Tibial nerve (tissue), 4 donors: ENCODE results near the gene RETREG1. TPM values are rescaled to one million over a fixed set of nuclear protein-coding genes. Genes with fewer than 3 reads are reported as not detected.

Source experiments
- DNase-seq, 2 donors: peaks; one replicate each; pipeline ENCODE4 v3.0.0-alpha.2; 2019; ENCODE audit warnings: low spot score in 2 of 2
- H3K27ac ChIP-seq, 4 donors: fragments of 200-600 bp; sonication (generic) in 3 of 4; one replicate each; pipeline ENCODE4 v1.5.1; 2017 to 2019; ENCODE audit warnings: mild to moderate bottlenecking in 1 of 4
- H3K27me3 ChIP-seq, 2 donors: fragments of 200-600 bp; sonication (generic) in 1 of 2; one replicate each; pipeline versions ENCODE4 v1.5.1 to v1.6.0; 2017 to 2019
- H3K36me3 ChIP-seq, 3 donors: fragments of 200-600 bp; sonication (generic); one replicate each; pipeline ENCODE4 v1.5.1; 2018 to 2019
- H3K4me1 ChIP-seq, 4 donors: fragments of 200-600 bp; sonication (generic) in 3 of 4; one replicate each; pipeline ENCODE4 v1.5.1; 2017 to 2019
- H3K4me3 ChIP-seq, 4 donors: fragments of 200-600 bp; sonication (generic) in 3 of 4; one replicate each; pipeline ENCODE4 v1.5.1; 2017 to 2019; ENCODE audit warnings: mild to moderate bottlenecking in 1 of 4, moderate library complexity in 1 of 4
- H3K9me3 ChIP-seq, 4 donors: fragments of 200-600 bp; sonication (generic) in 3 of 4; one replicate each; pipeline ENCODE4 v1.5.1; 2017 to 2019
- CTCF ChIP-seq, 5 experiments: fragments of 200-600 bp in 3 of 5; fragments of 450-650 bp in 2 of 5; sonication (generic) in 3 of 5; IDR thresholded peaks; one replicate each; pipeline ENCODE4 v1.5.1; 2016 to 2019; ENCODE audit warnings: antibody characterized with exemption in 5 of 5, mild to moderate bottlenecking in 3 of 5, moderate library complexity in 2 of 5
- EP300 ChIP-seq, 2 donors: sonication (generic); formaldehyde crosslinking; IDR thresholded peaks; one replicate each; pipeline ENCODE4 v1.6.1; 2017; ENCODE audit warnings: antibody characterized with exemption in 2 of 2, mild to moderate bottlenecking in 1 of 2
- POLR2A ChIP-seq, 2 donors: fragments of 450-650 bp; IDR thresholded peaks; one replicate each; pipeline ENCODE4 v1.6.1; 2017; ENCODE audit warnings: antibody characterized with exemption in 2 of 2, mild to moderate bottlenecking in 2 of 2, moderate library complexity in 2 of 2
- whole genome bisulfite sequencing, 2 donors: methylation state at CpG; one replicate each; pipeline ENCODE4 v1.1.5; 2018; 5-methylcytosine and 5-hydroxymethylcytosine counted together
- total RNA-seq, 4 donors: library from RNA; depleted of rRNA; stranded (reverse); fragments of >200 nt; gene quantifications; one replicate each; pipeline ENCODE4 v1.1.0, GENCODE V29; 2016

RETREG1 gene
- total RNA-seq, 4 donors from 2014 or later, result 57.5 to 90.9 (median 77.0) TPM

DNA sequence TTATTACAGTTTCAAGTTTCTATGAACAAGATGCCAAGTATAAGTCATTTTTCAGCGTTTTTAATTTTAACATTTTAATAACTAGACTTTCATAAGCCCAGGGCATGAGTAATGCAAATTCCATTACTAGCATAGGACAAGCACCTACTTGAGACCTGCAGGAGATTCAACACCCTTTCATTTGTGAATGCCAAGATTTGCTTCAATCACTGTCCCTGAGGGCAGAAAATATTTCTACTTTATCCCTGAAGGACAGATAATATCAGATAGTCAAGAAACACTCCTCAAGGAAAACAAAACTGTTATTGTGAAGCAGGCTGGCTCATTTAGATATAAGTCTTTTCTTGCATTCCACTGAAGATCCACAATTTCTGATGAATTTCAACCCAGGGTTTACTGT lies 123.5 kb downstream of the RETREG1 start:
- H3K4me3 ChIP-seq, result no peak overlapping the region
- WGBS, 2 donors, result 51 to 73% methylated on average over 1 of the region's 1 CpG

GRCh38 chr5:16492398-16493140 lies 124.2 kb downstream of the RETREG1 start:
- H3K4me1 ChIP-seq, result peaks cover 0 to 10% (median 2%) of the 10 kb centered on the region in 4 donors
- no peaks in the 10 kb centered on the region for H3K36me3 ChIP-seq
- H3K27me3 ChIP-seq, result no peaks in the 10 kb centered on the region
- H3K27ac ChIP-seq, result no peak overlapping the region
- no peak for TF ChIP-seq EP300 (IDR thresholded peaks at IDR 0.05)
- TF ChIP-seq CTCF (IDR thresholded peaks at IDR 0.05), result no peak
- no peak for TF ChIP-seq POLR2A (IDR thresholded peaks at IDR 0.05)
- 67 to 68% methylated on average over 10 of the region's 10 CpGs for WGBS, 2 donors
- H3K9me3 ChIP-seq, result peaks cover 0 to 19% (median 1%) of the 10 kb centered on the region in 4 donors
- H3K4me3 ChIP-seq, result no peak overlapping the region
- no peak for DNase-seq

More for the DNA sequence above, 123.5 kb downstream of the RETREG1 start:
- no peaks in the 10 kb centered on the region for H3K27me3 ChIP-seq
- no peak for DNase-seq
- TF ChIP-seq EP300 (IDR thresholded peaks at IDR 0.05) (no peak), CTCF (IDR thresholded peaks at IDR 0.05) (no peak), POLR2A (IDR thresholded peaks at IDR 0.05) (no peak)
- H3K27ac ChIP-seq, result no peak overlapping the region
- peaks cover 0 to 19% (median 1%) of the 10 kb centered on the region in 4 donors for H3K9me3 ChIP-seq
- H3K36me3 ChIP-seq, result no peaks in the 10 kb centered on the region
- peaks cover 0 to 10% (median 2%) of the 10 kb centered on the region in 4 donors for H3K4me1 ChIP-seq

GRCh38 chr5:16490911-16491310 lies 125.9 kb downstream of the RETREG1 start:
- no peak for TF ChIP-seq CTCF (IDR thresholded peaks at IDR 0.05)
- TF ChIP-seq POLR2A (IDR thresholded peaks at IDR 0.05), result no peak
- no peak for TF ChIP-seq EP300 (IDR thresholded peaks at IDR 0.05)
- 81 to 82% methylated on average over 8 of the region's 8 CpGs for WGBS, 2 donors

GRCh38 chr5:16489322-16489791 lies 127.4 kb downstream of the RETREG1 start:
- Histone ChIP-seq H3K27ac (no peak overlapping the region), H3K27me3 (no peaks in the 10 kb centered on the region), H3K4me3 (no peak overlapping the region), H3K36me3 (no peaks in the 10 kb centered on the region), H3K4me1 (peaks cover 0 to 10% (median 2%) of the 10 kb centered on the region in 4 donors), H3K9me3 (no peaks in the 10 kb centered on the region)
- peak in 1 of 2 donors; percentile 31 for DNase-seq
- WGBS, 2 donors, result 18 to 25% methylated on average over 1 of the region's 1 CpG
- no peak for TF ChIP-seq POLR2A (IDR thresholded peaks at IDR 0.05)
- TF ChIP-seq EP300 (IDR thresholded peaks at IDR 0.05), result no peak
- TF ChIP-seq CTCF (IDR thresholded peaks at IDR 0.05), result peak; percentile 39 to 77 (median 64)

More at GRCh38 chr5:16490911-16491310, 125.9 kb downstream of the RETREG1 start:
- H3K36me3 ChIP-seq, result no peaks in the 10 kb centered on the region
- H3K27me3 ChIP-seq, result no peaks in the 10 kb centered on the region
- no peak overlapping the region for H3K27ac ChIP-seq
- H3K9me3 ChIP-seq, result peaks cover 0 to 10% (median under 1%) of the 10 kb centered on the region in 4 donors
- peaks cover 0 to 10% (median 2%) of the 10 kb centered on the region in 4 donors for H3K4me1 ChIP-seq
- no peak overlapping the region for H3K4me3 ChIP-seq
- DNase-seq, result no peak

DNA sequence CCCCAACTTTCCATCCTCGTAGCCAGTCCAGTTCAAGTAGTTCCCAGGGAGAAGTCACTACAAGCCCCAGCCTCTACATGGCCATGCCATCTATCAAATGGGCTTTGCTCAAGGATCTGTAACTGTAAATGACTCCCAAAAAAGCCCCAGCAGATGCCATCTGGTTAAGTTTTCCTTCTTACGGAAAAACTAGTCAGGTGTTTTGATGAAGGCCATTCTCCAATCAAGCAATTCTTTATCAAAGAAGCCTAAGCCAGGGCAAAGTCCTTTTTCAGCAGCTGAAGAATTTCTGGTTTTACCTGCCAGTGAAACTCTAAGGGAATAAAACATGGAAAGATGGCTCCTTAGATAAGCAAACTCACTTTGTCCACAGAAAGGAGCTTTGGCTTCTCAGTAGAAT lies 129.3 kb downstream of the RETREG1 start:
- WGBS, 2 donors, result 84 to 94% methylated on average over 2 of the region's 2 CpGs
- DNase-seq, result no peak
- Histone ChIP-seq H3K27ac (no peak overlapping the region), H3K9me3 (no peaks in the 10 kb centered on the region), H3K4me1 (peaks cover 0 to 5% (median 2%) of the 10 kb centered on the region in 4 donors), H3K27me3 (no peaks in the 10 kb centered on the region), H3K36me3 (no peaks in the 10 kb centered on the region), H3K4me3 (no peak overlapping the region)
- TF ChIP-seq CTCF (IDR thresholded peaks at IDR 0.05), result no peak
- TF ChIP-seq POLR2A (IDR thresholded peaks at IDR 0.05), result no peak
- TF ChIP-seq EP300 (IDR thresholded peaks at IDR 0.05), result no peak
